NB4 (cell line): ENCODE data around the gene DYNC1I1.
A peak's percentile ranks its signal among the peaks of the same experiment; 100 is the strongest.

Source experiments
- DNase-seq: peaks from one replicate; pipeline ENCODE4 v3.0.0; 2010; ENCODE audit warnings: low read depth
- H3K4me3 ChIP-seq: one replicate; pipeline ENCODE4 v1.5.1; 2011; ENCODE audit warnings: mild to moderate bottlenecking, low read depth, low read length, moderate library complexity
- CTCF ChIP-seq: IDR thresholded peaks from one replicate; pipeline ENCODE4 v1.5.1; 2012; ENCODE audit warnings: low read depth, low read length
- MAX ChIP-seq: IDR thresholded peaks from 2 replicates; pipeline ENCODE4 v1.6.1; 2011; ENCODE audit warnings: low read depth, low read length
- MYC ChIP-seq: IDR thresholded peaks from 2 replicates; pipeline ENCODE4 v1.6.1; 2011; ENCODE audit warnings: low read depth, low read length
- POLR2A ChIP-seq: IDR thresholded peaks from 2 replicates; pipeline ENCODE4 v1.6.1; 2011; ENCODE audit warnings: mild to moderate bottlenecking; ENCODE audit not compliant: insufficient read length; ENCODE audit errors: extremely low read depth

The DYNC1I1 gene

GRCh38 chr7:95901006-95901405 lies 128.7 kb downstream of the DYNC1I1 start:
- TF ChIP-seq MAX = no peak
- TF ChIP-seq POLR2A = no peak
- no peak for TF ChIP-seq MYC
- TF ChIP-seq CTCF = no peak
- no peak overlapping the region for H3K4me3 ChIP-seq
- DNase-seq = no peak

GRCh38 chr7:95904099-95904498 lies 131.7 kb downstream of the DYNC1I1 start:
- no peak for DNase-seq
- no peak overlapping the region for H3K4me3 ChIP-seq
- TF ChIP-seq MAX (no peak), CTCF (no peak), POLR2A (no peak), MYC (no peak)

- TF ChIP-seq CTCF = no peak
- no peak for TF ChIP-seq MAX
- TF ChIP-seq POLR2A = no peak
- TF ChIP-seq MYC = no peak
- no peak overlapping the region for H3K4me3 ChIP-seq
- peak; percentile 14 for DNase-seq
These were observed 132.8 kb downstream of the DYNC1I1 start for GRCh38 chr7:95905167-95905566.

GRCh38 chr7:95906851-95907250 lies 134.5 kb downstream of the DYNC1I1 start:
- H3K4me3 ChIP-seq = no peak overlapping the region
- DNase-seq = no peak
- TF ChIP-seq POLR2A = no peak
- no peak for TF ChIP-seq MAX

GRCh38 chr7:95907337-95907736 lies 135.0 kb downstream of the DYNC1I1 start:
- DNase-seq = no peak
- no peak for TF ChIP-seq MAX
- no peak for TF ChIP-seq POLR2A
- H3K4me3 ChIP-seq = no peak overlapping the region

- no peak for DNase-seq
- no peak for TF ChIP-seq CTCF
- no peak for TF ChIP-seq MAX
- no peak for TF ChIP-seq MYC
- TF ChIP-seq POLR2A = no peak
- no peak overlapping the region for H3K4me3 ChIP-seq
These were observed 136.1 kb downstream of the DYNC1I1 start for GRCh38 chr7:95908499-95908898.

- DNase-seq = no peak
- no peak for TF ChIP-seq CTCF
- TF ChIP-seq MYC = no peak
- no peak for TF ChIP-seq POLR2A
- no peak for TF ChIP-seq MAX
- no peak overlapping the region for H3K4me3 ChIP-seq
These were observed 138.0 kb downstream of the DYNC1I1 start for GRCh38 chr7:95910341-95910740.
